GM18498 (cell line): Measurements from ENCODE around the gene DENND6A.

ENCODE experiments used
- ATAC-seq: cut with Tn5 transposase; IDR thresholded peaks from one replicate; pipeline ENCODE4 v1.9.1; 2021; ENCODE audit warnings: mild to moderate bottlenecking, moderate library complexity; ENCODE audit not compliant: unreplicated experiment

DENND6A gene

DNA sequence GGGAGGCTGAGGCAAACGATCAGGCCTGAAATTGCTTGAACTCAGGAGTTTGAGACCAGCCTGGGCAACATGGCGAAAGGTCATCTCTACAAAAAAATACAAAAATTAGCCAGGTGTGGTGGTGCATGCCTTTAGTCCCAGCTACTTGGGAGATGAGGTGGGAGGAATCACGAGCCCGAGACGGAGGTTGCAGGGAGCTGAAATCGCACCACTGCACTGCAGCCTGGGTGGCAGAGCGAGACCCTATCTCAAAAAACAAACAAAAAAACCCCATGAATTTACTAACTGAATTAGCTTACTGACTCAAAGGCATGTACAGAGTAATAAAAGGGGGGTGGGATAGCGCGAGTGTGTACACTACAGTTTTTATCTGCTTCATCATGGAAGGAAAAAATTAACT, 115.1 kb downstream of the DENND6A start:
- ATAC-seq = no peak

DNA sequence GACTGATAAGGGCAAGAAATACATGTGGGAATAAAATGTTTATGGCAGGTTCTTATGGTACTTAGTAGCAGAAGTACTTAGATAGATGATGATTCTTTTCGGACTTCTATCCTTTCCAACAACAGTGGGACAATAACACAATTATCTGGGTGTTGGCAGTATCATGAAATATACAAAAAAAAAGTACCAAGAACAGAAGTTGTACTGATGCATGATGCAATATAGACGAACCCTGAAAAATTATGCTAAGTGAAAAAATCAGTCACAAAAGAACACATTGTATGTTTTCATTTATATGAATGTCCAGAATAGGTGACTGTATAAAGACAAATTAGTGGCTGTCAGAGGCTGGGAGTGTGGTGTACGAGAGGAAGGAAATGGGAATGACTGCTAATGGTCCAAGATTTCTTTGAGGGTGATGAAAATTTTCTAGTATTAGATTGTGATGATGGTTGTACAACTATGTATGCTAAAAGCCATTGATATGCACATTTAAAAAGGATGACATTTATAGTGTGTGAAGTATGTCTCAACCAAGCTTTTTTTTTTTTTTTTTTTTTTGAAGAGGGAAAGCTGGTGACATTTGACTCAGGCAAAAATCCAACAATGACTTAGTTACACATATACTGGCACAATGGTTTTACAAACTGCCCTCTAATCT, 116.8 kb downstream of the DENND6A start:
- no peak for ATAC-seq
